Osteocyte (in vitro differentiated cells): ENCODE measurements around the gene CBX4. TPM values are rescaled to one million over a fixed set of nuclear protein-coding genes. Genes with fewer than 3 reads are reported as not detected.

ENCODE experiments used
- DNase-seq: peaks from one replicate; pipeline ENCODE4 v3.0.0; 2021; ENCODE audit warnings: mixed read lengths; ENCODE audit not compliant: unreplicated experiment; ENCODE audit errors: extremely low spot score
- H3K27ac Mint-ChIP-seq: one replicate; pipeline ENCODE4 v1.8.0; 2021; ENCODE audit warnings: mild to moderate bottlenecking, mixed read lengths; ENCODE audit not compliant: unreplicated experiment
- H3K27me3 Mint-ChIP-seq: one replicate; pipeline ENCODE4 v1.8.0; 2021; ENCODE audit warnings: mixed read lengths; ENCODE audit not compliant: unreplicated experiment
- H3K36me3 Mint-ChIP-seq: one replicate; pipeline ENCODE4 v1.8.0; 2021; ENCODE audit warnings: mixed read lengths; ENCODE audit not compliant: unreplicated experiment
- H3K4me1 Mint-ChIP-seq: one replicate; pipeline ENCODE4 v1.8.0; 2021; ENCODE audit warnings: mixed read lengths; ENCODE audit not compliant: unreplicated experiment
- H3K4me3 Mint-ChIP-seq: one replicate; pipeline ENCODE4 v1.8.0; 2021; ENCODE audit warnings: mild to moderate bottlenecking, moderate library complexity, mixed read lengths; ENCODE audit not compliant: unreplicated experiment
- H3K9me3 Mint-ChIP-seq: one replicate; pipeline ENCODE4 v1.8.0; 2021; ENCODE audit warnings: mixed read lengths; ENCODE audit not compliant: unreplicated experiment
- long read RNA-seq: library from polyadenylated mRNA; unstranded; transcript quantifications from one replicate; pipeline ENCODE4 v2.0.0, GENCODE V29; 2021
- total RNA-seq: library from RNA; stranded (reverse); gene quantifications from 2 replicates; pipeline ENCODE4 v1.2.1, GENCODE V29; 2021
- TF ChIP-seq, protein P1 (sequence below): fragments of 200-600 bp; sonication (generic); IDR thresholded peaks from 2 replicates; pipeline ENCODE4 v1.5.0; 2021; ENCODE audit warnings: antibody characterized with exemption, mild to moderate bottlenecking, moderate library complexity

Gene CBX4
- 21.4 and 23.2 TPM in 2 replicates for total RNA-seq
- long read RNA-seq: 0 reads

DNA sequence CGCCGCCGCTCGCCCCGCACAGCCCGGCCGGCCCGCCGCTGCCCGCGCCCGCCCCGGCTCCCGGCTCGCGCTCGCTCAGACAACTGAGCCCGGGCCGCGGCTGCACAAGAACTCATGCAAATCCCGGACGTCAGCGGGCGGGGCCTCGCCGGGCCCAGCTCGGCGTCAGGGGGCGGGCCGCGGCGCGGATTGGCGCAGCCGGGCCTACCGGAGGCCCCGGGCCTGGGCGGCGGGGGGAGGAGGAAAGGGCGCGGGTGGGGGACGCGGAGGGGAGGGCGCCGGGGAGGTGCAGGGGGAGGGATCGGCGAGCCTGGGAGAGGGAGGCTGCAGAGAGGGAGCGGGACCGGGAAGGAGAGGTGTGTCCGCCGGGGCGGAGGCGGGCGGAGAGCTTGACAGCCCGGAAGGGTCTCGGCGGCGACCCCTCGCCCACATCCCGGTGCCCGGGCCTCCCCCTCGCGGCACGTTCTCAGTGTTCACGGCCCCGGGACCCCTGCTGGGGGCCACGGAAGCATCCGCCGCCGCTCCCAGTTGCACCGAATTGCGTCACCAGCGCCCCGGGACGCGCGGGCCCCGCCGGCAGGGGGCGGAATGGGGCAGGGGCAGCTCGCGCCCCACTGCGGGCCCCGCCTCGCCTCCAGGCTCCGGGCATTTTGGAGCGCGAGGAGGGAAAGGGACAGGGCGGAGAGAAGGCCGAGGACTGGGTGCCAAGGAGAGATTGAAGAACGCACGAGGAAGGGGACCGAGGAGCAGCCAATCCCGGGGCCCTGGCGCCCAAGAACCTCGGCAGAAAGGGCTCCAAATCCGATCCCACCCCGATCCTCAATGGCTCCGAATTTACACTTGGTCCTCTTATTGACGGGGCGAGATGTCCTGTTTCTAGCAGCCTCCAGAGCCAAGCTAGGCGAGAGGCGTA lies at the start of gene CBX4:
Gene CBX4 (minus strand): TSS at position 85 of the 913 bp plus-strand sequence. CDS start 189 bp downstream, outside the sequence.
- TF ChIP-seq, protein P1, sequence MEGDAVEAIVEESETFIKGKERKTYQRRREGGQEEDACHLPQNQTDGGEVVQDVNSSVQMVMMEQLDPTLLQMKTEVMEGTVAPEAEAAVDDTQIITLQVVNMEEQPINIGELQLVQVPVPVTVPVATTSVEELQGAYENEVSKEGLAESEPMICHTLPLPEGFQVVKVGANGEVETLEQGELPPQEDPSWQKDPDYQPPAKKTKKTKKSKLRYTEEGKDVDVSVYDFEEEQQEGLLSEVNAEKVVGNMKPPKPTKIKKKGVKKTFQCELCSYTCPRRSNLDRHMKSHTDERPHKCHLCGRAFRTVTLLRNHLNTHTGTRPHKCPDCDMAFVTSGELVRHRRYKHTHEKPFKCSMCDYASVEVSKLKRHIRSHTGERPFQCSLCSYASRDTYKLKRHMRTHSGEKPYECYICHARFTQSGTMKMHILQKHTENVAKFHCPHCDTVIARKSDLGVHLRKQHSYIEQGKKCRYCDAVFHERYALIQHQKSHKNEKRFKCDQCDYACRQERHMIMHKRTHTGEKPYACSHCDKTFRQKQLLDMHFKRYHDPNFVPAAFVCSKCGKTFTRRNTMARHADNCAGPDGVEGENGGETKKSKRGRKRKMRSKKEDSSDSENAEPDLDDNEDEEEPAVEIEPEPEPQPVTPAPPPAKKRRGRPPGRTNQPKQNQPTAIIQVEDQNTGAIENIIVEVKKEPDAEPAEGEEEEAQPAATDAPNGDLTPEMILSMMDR: peak; percentile 73
- Mint-ChIP-seq H3K4me3 (peak within 1 kb of the TSS; percentile 91), H3K27ac (peak within 1 kb of the TSS; percentile 89), H3K4me1 (peaks cover 42% of the 10 kb centered on the region), H3K9me3 (no peaks in the 10 kb centered on the region), H3K27me3 (peaks cover 13% of the 10 kb centered on the region), H3K36me3 (peaks cover 6% of the 10 kb centered on the region)
- DNase-seq: peak; percentile 96

DNA sequence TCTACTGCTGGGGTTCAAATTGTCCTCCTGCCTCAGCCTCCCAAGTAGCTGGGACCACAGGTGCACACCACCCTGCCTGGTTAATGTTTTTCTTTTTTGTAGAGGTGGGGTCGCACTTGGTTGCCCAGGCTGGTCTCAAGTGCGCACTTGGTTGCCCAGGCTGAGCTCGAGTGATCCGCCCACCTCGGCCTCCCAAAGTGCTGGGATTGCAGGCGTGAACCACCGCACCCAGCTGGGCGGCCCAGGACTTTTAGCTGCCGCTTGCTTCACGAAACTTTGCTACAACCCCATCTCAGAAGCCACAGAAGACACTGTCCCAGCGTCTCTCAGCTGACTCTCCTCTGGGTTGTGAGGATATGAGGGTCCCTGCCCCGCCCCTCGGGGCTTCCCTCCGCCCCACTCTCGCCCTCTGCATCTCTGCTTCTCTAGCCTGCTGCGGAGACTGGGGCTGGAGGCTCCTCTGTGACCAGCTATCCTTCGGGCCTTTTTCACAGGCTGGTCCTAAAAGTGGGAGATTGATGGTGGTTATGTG lies 48.8 kb upstream of the CBX4 start:
- Mint-ChIP-seq H3K4me1 (no peaks in the 10 kb centered on the region), H3K9me3 (no peaks in the 10 kb centered on the region), H3K27me3 (peaks cover 55% of the 10 kb centered on the region), H3K36me3 (no peaks in the 10 kb centered on the region), H3K4me3 (no peak overlapping the region), H3K27ac (no peak overlapping the region)
- TF ChIP-seq, protein P1: no peak
- DNase-seq: no peak

DNA sequence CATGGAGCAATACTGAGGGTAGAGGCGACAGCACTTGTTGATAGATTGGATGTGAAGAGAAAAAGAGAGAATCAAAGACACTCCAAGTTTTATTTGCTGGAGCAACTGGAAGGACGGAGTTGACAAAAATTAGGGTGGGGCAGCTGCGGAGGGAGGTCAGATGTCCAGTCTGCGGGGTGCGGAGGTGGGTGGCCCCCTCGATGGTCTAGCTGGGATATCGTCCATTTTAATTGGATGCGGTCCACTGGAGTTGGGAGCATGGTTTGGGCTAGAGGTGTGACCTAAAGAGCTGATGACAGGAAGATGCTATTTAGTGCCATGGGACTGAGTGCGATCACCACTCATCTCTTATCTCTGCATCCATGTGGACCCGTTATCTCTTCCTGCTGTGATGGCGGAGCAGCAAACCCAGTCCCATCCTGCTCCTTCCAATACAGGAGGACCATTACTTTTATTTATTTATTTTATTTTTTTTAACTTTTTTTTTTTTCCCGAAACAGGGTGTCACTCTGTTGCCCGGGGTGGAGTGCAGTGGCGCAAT lies 48.3 kb upstream of the CBX4 start:
- TF ChIP-seq, protein P1: no peak
- H3K4me1 Mint-ChIP-seq: no peaks in the 10 kb centered on the region
- no peak for DNase-seq
- no peak overlapping the region for H3K4me3 Mint-ChIP-seq
- peaks cover 60% of the 10 kb centered on the region for H3K27me3 Mint-ChIP-seq
- H3K27ac Mint-ChIP-seq: no peak overlapping the region
- no peaks in the 10 kb centered on the region for H3K36me3 Mint-ChIP-seq
- no peaks in the 10 kb centered on the region for H3K9me3 Mint-ChIP-seq

DNA sequence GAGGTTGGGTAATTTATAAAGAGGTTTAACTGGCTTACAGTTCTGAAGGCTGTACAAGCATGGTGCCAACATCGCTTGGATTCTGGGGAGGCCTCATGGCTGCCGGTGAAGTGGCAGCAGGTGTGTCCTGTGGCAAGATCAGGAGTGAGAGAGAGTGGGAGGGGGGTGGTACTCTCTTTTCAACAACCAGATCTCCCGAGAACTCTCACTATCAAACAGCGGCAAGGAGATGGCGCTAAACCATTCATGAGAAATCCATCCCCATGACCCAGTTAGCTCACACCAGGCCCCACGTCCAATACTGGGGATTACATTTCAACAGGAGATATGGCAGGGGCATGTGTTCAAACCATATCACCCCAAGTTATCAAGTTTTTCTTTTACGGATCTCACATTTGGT lies 44.0 kb upstream of the CBX4 start:
- Mint-ChIP-seq H3K27ac (no peak overlapping the region), H3K4me3 (no peak overlapping the region), H3K27me3 (peaks cover 61% of the 10 kb centered on the region), H3K9me3 (no peaks in the 10 kb centered on the region), H3K36me3 (no peaks in the 10 kb centered on the region), H3K4me1 (no peaks in the 10 kb centered on the region)
- TF ChIP-seq, protein P1: no peak
- no peak for DNase-seq
